Hepatocyte (in vitro differentiated cells): ENCODE measurements around the gene LCN15.

ENCODE experiments used
- EZH2 ChIP-seq: fragments of 200-600 bp; sonication (generic); IDR thresholded peaks from 2 replicates; pipeline ENCODE4 v1.6.1; 2016; ENCODE audit warnings: antibody characterized with exemption, mild to moderate bottlenecking, borderline replicate concordance
- TF ChIP-seq, protein P1 (sequence below): fragments of 200-600 bp; sonication (generic); IDR thresholded peaks from 2 replicates; pipeline ENCODE4 v1.5.1; 2016; ENCODE audit warnings: antibody characterized with exemption, mild to moderate bottlenecking; ENCODE audit not compliant: poor library complexity

GRCh38 chr9:136735812-136736480 is 28.4 kb downstream of the LCN15 start:
- TF ChIP-seq, protein P1, sequence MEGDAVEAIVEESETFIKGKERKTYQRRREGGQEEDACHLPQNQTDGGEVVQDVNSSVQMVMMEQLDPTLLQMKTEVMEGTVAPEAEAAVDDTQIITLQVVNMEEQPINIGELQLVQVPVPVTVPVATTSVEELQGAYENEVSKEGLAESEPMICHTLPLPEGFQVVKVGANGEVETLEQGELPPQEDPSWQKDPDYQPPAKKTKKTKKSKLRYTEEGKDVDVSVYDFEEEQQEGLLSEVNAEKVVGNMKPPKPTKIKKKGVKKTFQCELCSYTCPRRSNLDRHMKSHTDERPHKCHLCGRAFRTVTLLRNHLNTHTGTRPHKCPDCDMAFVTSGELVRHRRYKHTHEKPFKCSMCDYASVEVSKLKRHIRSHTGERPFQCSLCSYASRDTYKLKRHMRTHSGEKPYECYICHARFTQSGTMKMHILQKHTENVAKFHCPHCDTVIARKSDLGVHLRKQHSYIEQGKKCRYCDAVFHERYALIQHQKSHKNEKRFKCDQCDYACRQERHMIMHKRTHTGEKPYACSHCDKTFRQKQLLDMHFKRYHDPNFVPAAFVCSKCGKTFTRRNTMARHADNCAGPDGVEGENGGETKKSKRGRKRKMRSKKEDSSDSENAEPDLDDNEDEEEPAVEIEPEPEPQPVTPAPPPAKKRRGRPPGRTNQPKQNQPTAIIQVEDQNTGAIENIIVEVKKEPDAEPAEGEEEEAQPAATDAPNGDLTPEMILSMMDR = no peak
- TF ChIP-seq EZH2 = no peak
